ENCODE data around the gene HMX3. TPM values are rescaled to one million over a fixed set of nuclear protein-coding genes. Genes with fewer than 3 reads are reported as not detected.

The HMX3 gene
- total and polyA plus RNA-seq, 2 of the 13 experiments (the other 11 are each of a cell fraction or from before 2014, with no cell fraction given), result not detected

DNA sequence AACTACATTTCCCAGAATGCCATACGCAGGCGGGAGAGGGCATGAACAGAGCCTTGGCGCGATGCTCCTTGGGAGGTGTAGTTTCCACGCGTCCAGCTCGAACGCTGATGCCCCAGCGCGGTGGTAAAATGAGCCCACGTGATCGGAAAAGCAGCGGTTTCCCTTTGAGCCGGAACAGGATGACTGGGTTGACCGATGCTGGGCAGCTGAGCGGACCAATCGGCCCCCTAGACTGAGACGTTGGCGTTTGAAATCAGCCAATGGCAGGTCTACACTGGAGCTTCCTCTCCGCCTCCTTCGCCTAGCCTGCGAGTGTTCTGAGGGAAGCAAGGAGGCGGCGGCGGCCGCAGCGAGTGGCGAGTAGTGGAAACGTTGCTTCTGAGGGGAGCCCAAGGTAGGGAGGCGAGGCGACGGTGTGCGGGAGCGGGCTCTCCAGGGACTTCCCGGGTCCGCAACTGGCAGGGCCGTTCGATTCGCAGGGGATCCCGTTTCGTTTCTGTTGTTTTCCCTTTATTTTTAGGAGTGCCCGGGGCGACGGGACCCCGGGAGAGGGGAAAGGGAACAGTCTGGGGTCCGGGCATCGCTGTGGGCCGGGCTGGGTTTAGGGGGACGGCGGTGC lies 18.4 kb downstream of the HMX3 start, which contains the start of gene BUB3 (continued):
- TF ChIP-seq E2F2 (CRISPR knock-in tag; IDR thresholded peaks at IDR 0.05; ENCODE audit: borderline replicate concordance) (no peak), STAT6 (CRISPR knock-in tag; IDR thresholded peaks at IDR 0.05; ENCODE audit: borderline replicate concordance) (no peak), MAX (IDR thresholded peaks at IDR 0.05) (peak; percentile 76), NFIC (IDR thresholded peaks at IDR 0.05; ENCODE audit: low read length) (no peak), KLF15 (CRISPR knock-in tag; IDR thresholded peaks at IDR 0.05; ENCODE audit: borderline replicate concordance) (no peak), FOSL1 (CRISPR knock-in tag; IDR thresholded peaks at IDR 0.05; ENCODE audit: borderline replicate concordance) (no peak), KLF12 (CRISPR knock-in tag; IDR thresholded peaks at IDR 0.05; ENCODE audit: borderline replicate concordance) (no peak), HES4 (CRISPR knock-in tag; IDR thresholded peaks at IDR 0.05; ENCODE audit: borderline replicate concordance) (no peak), ZNF607 (CRISPR knock-in tag; IDR thresholded peaks at IDR 0.05; ENCODE audit: borderline replicate concordance) (peak; percentile 26; the same call in 1 of the 2 replicates), MIER2 (CRISPR knock-in tag; IDR thresholded peaks at IDR 0.05) (no peak; the same call in 1 of the 2 replicates), NFAT5 (CRISPR knock-in tag; IDR thresholded peaks at IDR 0.05) (no peak)
- TF ChIP-seq, protein P1, sequence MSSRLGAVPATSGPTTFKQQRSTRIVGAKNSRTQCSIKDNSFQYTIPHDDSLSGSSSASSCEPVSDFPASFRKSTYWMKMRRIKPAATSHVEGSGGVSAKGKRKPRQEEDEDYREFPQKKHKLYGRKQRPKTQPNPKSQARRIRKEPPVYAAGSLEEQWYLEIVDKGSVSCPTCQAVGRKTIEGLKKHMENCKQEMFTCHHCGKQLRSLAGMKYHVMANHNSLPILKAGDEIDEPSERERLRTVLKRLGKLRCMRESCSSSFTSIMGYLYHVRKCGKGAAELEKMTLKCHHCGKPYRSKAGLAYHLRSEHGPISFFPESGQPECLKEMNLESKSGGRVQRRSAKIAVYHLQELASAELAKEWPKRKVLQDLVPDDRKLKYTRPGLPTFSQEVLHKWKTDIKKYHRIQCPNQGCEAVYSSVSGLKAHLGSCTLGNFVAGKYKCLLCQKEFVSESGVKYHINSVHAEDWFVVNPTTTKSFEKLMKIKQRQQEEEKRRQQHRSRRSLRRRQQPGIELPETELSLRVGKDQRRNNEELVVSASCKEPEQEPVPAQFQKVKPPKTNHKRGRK (CRISPR knock-in tag; IDR thresholded peaks at IDR 0.05), result no peak
- TF ChIP-seq, protein P2, sequence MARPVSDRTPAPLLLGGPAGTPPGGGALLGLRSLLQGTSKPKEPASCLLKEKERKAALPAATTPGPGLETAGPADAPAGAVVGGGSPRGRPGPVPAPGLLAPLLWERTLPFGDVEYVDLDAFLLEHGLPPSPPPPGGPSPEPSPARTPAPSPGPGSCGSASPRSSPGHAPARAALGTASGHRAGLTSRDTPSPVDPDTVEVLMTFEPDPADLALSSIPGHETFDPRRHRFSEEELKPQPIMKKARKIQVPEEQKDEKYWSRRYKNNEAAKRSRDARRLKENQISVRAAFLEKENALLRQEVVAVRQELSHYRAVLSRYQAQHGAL (CRISPR knock-in tag; IDR thresholded peaks at IDR 0.05; ENCODE audit: not compliant biosample characterization), result no peak
- TF ChIP-seq, protein P3, sequence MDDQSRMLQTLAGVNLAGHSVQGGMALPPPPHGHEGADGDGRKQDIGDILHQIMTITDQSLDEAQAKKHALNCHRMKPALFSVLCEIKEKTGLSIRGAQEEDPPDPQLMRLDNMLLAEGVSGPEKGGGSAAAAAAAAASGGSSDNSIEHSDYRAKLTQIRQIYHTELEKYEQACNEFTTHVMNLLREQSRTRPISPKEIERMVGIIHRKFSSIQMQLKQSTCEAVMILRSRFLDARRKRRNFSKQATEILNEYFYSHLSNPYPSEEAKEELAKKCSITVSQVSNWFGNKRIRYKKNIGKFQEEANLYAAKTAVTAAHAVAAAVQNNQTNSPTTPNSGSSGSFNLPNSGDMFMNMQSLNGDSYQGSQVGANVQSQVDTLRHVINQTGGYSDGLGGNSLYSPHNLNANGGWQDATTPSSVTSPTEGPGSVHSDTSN (CRISPR knock-in tag; IDR thresholded peaks at IDR 0.05; ENCODE audit: borderline replicate concordance), result no peak; the same call in 1 of the 2 replicates
